HG02763 (cell line): ENCODE data around the gene ASB1.

Experiments used
- ATAC-seq: cut with Tn5 transposase; IDR thresholded peaks from one replicate; pipeline ENCODE4 v1.9.1; 2021; ENCODE audit warnings: mild to moderate bottlenecking, moderate library complexity; ENCODE audit not compliant: unreplicated experiment

ASB1 gene

DNA sequence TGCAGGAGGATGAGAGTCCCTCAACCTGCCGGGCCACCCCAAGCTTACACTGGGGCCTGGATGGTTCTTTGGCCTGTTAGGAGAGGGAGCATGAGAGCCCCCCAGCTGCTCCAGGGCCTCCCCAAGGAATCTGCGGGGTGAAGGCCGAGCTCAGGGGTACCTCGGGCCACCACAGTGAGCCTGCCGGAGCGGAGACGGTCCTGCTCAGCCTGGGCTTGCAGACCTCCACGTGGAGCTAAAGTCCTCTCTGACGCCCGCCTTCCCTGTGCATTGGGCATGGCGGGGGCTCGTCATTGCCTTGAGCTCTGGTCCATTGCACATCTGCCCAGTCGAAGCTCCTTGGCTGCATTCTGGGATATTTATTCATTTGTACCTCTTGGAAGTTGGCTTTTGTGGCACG is 62.7 kb downstream of the ASB1 start:
- ATAC-seq: no peak

DNA sequence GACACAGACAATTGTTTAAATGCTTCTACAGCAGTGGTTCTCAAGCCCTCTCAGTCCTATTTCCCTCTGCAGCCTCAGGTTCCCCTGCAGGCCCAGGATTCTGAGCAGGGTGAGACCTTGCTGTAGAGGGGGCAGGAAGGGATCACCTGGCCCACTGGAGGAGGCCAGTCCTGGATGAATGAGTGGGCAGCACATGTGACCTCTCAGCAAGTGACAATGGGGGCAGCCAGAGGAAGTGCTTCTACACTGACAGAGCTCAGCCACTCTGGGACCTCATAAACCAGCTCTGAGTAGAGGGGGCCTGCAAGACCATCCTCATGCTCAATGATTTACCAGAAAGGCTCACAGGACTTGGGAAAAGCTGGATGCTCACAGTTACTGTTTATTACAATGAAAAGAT is 63.2 kb downstream of the ASB1 start:
- no peak for ATAC-seq

DNA sequence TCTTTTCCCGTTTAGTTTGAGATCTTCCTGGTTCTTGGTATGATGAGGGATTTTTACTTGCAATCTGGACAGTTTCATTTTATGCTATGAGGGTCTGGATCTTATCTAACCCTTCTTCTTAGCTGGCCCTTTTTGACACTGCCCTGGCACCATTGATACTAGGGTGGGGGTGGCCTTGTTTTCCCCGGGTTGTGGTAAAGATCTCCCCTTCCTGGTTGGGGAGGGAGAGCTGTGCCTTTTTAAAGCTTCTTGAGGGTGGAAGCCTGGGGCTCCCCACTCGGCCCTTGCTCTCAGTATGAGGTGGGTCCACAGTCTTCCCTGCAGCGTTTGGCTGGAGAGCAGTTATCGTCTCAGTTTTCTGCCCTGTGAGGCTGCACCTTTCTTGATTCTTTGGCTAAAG is 66.1 kb downstream of the ASB1 start:
- ATAC-seq: no peak

GRCh38 chr2:238493411-238493810 is 66.7 kb downstream of the ASB1 start:
- ATAC-seq: no peak

- ATAC-seq: no peak
Observed at GRCh38 chr2:238493880-238494572, 67.3 kb downstream of the ASB1 start.

DNA sequence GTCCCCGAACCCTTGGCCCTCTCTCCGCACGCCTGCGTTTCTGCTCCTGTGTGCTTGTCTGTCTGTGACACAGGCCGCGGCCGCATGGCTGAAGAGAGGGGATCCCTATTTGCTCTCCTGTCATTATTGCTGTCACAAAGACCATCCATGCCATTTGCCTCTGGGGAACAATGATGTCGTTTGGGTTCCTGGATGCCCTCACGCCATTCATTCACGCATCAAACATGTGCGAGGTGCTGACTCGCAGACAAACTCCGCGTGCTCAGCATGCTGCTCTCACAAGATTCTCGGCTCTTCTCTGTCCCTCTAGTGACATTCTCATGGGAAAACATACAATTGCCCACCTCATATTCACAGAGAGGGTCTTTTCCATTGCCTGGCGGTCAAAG is 67.8 kb downstream of the ASB1 start:
- ATAC-seq: no peak

- ATAC-seq: no peak
Observed at GRCh38 chr2:238495422-238495821, 68.7 kb downstream of the ASB1 start.

DNA sequence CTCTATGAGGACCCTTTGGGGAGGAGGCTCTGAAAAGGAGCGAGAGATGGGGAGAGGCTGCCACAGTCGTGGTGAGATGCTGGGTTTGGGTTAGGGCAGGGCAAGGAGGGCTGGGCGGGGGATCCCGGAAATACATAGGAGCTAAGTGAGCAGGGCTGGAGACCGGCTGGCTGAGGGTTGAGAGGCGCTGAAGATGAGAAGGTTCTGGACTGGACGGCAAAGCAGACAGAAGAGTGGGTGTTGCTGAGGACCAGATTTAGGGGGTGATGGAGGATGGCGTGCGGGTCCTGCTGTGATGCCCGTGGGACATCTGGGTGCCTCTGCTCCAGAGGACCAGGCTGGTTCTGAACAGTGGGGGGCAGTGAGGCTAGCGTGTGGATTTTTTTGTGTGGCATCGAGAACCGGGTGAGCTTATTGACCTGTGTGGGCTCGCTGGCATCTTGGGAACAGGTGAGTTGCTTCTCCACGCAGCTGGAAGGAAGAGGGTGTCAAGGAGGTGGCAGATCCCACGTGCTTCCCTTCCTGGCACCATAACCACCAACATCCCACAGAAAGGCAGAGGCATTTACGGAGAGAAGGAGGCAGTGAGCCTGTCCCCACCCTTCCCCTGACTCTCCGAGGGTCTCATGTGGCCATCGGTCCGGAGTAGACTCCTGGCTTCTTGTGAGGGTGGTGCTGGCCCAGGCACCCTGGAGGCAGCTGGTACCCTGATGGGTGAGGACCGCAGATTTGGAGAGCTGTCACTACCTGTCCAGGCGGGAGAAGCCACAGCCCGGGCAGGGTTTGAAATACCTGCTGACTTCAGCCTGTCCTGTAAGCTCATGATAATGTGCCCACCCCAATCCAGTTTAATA is 70.3 kb downstream of the ASB1 start:
- no peak for ATAC-seq

DNA sequence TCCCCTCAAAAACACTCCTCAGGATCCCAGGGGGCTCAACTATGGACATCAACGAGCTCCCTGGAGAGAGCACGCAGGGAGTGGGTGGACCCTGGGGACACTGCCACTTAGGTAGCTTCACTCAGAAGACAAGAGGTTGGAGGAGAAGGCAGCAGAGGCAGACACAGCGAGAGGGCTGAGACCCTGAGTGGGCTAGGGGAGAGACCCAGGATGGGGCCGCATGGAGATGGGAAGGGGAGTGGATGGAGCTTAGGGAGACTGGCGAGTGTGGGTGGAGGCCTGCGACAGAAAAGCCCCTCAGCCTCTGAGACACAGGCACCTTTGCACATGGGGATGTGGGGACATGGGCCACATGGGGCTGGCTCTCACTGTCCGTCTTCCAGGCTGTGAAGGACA is 70.9 kb downstream of the ASB1 start:
- no peak for ATAC-seq

DNA sequence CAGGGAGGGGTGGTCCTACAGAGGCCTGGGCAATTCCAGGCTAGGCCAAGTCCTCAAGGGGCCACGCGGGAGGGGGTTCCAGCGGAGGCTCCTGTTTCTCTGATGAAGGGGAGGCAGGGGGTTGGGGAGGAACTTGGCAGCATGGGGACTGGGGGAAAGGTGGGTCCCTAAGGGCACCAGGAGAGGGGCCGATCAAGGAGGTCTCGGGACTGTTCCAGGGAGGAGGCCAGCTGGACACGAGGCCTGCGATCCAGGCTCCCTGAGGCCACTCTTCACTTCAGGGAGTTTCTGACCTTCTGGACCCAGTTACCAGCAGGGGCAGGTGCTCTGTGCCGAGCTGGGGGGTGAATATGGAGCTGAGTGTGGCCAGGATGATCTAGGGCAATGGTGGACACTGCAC is 71.5 kb downstream of the ASB1 start:
- no peak for ATAC-seq

DNA sequence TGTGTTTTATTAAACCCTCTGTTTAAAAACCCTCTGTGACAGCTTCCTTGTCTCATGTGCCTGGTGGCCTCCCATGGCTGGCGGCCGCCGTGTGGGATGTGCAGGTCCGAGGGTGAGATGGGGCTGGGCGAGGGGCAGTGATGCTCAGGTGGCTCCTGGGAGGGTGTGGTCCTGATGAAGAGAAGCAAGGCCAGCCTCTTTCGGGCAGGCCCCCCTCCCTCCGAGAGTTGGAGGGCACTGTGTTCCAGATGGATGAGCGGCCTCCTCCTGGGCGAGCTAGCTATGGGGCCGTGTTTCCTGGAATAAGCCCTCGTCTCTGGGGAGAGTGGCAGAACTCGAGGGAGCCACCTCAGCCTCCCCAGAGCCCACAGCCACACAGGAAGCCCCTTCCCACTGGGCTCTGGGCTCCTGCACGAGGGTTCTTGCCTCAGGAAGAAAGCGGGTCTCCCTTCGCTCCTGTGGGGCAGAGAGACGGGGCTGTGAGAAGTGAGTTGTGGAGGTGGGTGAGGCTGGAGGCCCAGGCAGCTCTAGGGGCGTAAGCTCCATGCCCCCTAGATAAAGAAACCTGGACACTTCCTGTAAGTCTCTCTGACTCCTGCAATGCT is 72.1 kb downstream of the ASB1 start:
- no peak for ATAC-seq

- ATAC-seq: no peak
Observed at GRCh38 chr2:238499731-238500580, 73.2 kb downstream of the ASB1 start.

- no peak for ATAC-seq
Observed at GRCh38 chr2:238501311-238501710, 74.6 kb downstream of the ASB1 start.
